Testis (tissue), 3 donors: ENCODE data around the gene ANKRD34B. TPM values are rescaled to one million over a fixed set of nuclear protein-coding genes. Genes with fewer than 3 reads are reported as not detected.

Source experiments
- DNase-seq: peaks from one replicate; pipeline ENCODE4 v3.0.0-alpha.2; 2019
- H3K27ac ChIP-seq, 2 donors: fragments of 200-600 bp; sonication (generic); one replicate each; pipeline ENCODE4 v1.5.1; 2019
- H3K27me3 ChIP-seq: fragments of 200-600 bp; sonication (generic); one replicate; pipeline ENCODE4 v1.5.1; 2019
- H3K36me3 ChIP-seq: fragments of 200-600 bp; sonication (generic); one replicate; pipeline ENCODE4 v1.5.1; 2017; ENCODE audit warnings: low read depth; ENCODE audit errors: missing control alignments
- H3K4me1 ChIP-seq: fragments of 200-600 bp; sonication (generic); one replicate; pipeline ENCODE4 v1.5.1; 2019
- H3K4me3 ChIP-seq, 2 donors: fragments of 200-600 bp; sonication (generic); one replicate each; pipeline ENCODE4 v1.5.1; 2017 to 2019
- H3K9me3 ChIP-seq: fragments of 200-600 bp; sonication (generic); one replicate; pipeline ENCODE4 v1.5.1; 2017
- POLR2A ChIP-seq: fragments of 450-650 bp; IDR thresholded peaks from one replicate; pipeline ENCODE4 v1.6.1; 2017; ENCODE audit warnings: antibody characterized with exemption, mild to moderate bottlenecking, moderate library complexity
- WGBS, 2 donors: methylation state at CpG; one replicate each; pipeline ENCODE4 v1.1.5; 2018; 5-methylcytosine and 5-hydroxymethylcytosine counted together
- intact Hi-C: fragments of 100-400 bp; cut with DNase I; formaldehyde crosslinking; loops from one replicate; pipeline ENCODE4 v1.15.1; 2023; ENCODE audit warnings: low total_unique reads
- polyA plus RNA-seq: library from polyadenylated mRNA; stranded (reverse); fragments of 350-450 nt; fragmentation: Illumina TruSeq; extraction: RNeasy Lipid Tissue Mini Kit (QIAGEN cat#74804); gene quantifications from one replicate; pipeline ENCODE4 v1.2.3, GENCODE V29; 2014; ENCODE audit warnings: low read depth, low replicate concordance; ENCODE audit not compliant: insufficient read depth
- total RNA-seq, 2 donors: library from RNA; depleted of rRNA; stranded (reverse); fragments of >200 nt; gene quantifications; one replicate each; pipeline ENCODE4 v1.2.3, GENCODE V29; 2016
- TF ChIP-seq, protein P1 (sequence below), 3 experiments: fragments of 450-650 bp in 2 of 3; fragments of 200-600 bp in 1 of 3; sonication (generic) in 1 of 3; IDR thresholded peaks; one replicate each; pipeline ENCODE4 v1.5.1; 2016 to 2019; ENCODE audit warnings: antibody characterized with exemption in 3 of 3, mild to moderate bottlenecking in 2 of 3, moderate library complexity in 1 of 3

ANKRD34B gene
- total and polyA plus RNA-seq, 3 donors from 2014 or later: 0.12 to 0.34 (median 0.16) TPM

DNA sequence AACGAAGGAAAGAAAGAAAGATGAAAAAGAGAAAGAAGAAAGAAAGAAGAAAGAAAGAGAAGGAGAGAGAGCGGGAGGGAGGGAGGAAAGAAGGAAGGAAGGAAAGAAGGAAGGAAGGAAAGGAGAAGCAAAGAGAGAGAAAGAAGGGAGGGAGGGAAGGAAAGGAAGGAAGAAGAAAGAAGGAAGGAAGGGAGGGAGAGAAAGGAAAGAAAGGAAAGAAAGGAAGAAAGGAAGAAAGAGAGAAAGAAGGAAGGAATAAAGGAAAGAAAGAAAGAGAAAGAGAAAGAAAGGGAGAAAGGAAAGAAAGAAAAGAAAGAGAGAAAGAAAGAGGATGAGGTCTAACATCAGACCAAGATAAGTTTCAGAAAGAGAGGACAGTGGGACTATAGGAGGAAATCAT, 9.0 kb upstream of the ANKRD34B start:
- no peaks in the 10 kb centered on the region for H3K9me3 ChIP-seq
- no peaks in the 10 kb centered on the region for H3K36me3 ChIP-seq
- intact Hi-C loops: no loop called here
- DNase-seq: no peak
- no peak overlapping the region for H3K4me3 ChIP-seq
- no peaks in the 10 kb centered on the region for H3K27me3 ChIP-seq
- no peak for TF ChIP-seq POLR2A
- TF ChIP-seq, protein P1, sequence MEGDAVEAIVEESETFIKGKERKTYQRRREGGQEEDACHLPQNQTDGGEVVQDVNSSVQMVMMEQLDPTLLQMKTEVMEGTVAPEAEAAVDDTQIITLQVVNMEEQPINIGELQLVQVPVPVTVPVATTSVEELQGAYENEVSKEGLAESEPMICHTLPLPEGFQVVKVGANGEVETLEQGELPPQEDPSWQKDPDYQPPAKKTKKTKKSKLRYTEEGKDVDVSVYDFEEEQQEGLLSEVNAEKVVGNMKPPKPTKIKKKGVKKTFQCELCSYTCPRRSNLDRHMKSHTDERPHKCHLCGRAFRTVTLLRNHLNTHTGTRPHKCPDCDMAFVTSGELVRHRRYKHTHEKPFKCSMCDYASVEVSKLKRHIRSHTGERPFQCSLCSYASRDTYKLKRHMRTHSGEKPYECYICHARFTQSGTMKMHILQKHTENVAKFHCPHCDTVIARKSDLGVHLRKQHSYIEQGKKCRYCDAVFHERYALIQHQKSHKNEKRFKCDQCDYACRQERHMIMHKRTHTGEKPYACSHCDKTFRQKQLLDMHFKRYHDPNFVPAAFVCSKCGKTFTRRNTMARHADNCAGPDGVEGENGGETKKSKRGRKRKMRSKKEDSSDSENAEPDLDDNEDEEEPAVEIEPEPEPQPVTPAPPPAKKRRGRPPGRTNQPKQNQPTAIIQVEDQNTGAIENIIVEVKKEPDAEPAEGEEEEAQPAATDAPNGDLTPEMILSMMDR (IDR thresholded peaks at IDR 0.05): no peak
- 90 to 92% methylated on average over 2 of the region's 2 CpGs for WGBS, 2 donors
- H3K27ac ChIP-seq: no peak overlapping the region
- H3K4me1 ChIP-seq: no peaks in the 10 kb centered on the region

DNA sequence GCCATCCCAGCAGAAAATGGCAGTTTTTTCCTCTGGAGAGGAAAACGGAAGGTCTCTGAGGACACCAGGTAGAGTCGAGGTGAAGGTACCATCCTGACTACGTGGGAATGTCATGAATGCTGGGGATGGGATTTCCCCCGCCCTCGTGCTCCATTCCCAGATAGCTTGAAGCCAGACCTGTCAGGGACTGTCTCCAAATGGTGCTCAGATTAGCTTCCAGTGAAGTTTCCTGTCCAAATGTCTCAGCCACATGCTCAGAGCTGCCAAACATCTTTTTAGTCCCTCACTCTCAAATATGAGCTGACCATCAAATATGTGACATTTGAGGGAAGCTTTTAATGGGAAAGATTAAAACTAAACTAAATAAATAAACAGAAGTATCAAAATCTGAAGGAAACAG, 7.6 kb upstream of the ANKRD34B start:
- TF ChIP-seq POLR2A: no peak
- TF ChIP-seq, protein P1 (IDR thresholded peaks at IDR 0.05): no peak
- no peaks in the 10 kb centered on the region for H3K9me3 ChIP-seq
- no peak overlapping the region for H3K27ac ChIP-seq
- H3K27me3 ChIP-seq: no peaks in the 10 kb centered on the region
- intact Hi-C loops: no loop called here
- 36 to 64% methylated on average over 5 of the region's 5 CpGs for WGBS, 2 donors
- no peak for DNase-seq
- H3K4me3 ChIP-seq: no peak overlapping the region
- H3K4me1 ChIP-seq: no peaks in the 10 kb centered on the region
- H3K36me3 ChIP-seq: no peaks in the 10 kb centered on the region

DNA sequence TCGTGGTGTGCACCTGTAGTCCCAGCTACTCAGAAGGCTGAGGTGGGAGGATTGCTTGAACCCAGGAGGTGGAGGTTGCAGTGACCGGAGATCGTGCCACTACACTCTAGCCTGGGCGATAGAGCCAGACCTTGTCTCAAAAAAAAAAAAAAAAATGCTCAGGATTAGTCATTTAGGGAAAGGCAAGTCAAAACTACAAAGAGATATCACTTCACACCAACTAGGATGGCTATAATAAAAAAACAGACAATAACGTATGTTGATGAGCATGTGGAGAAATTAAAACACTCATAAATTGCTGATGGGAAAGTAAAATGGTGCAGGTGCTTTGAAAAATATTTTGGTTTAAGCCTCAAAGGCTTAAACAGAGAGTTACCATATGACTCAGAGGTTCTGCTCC, 6.3 kb upstream of the ANKRD34B start:
- 90 to 92% methylated on average over 5 of the region's 5 CpGs for WGBS, 2 donors
- no peaks in the 10 kb centered on the region for H3K4me1 ChIP-seq
- intact Hi-C loops: no loop called here

DNA sequence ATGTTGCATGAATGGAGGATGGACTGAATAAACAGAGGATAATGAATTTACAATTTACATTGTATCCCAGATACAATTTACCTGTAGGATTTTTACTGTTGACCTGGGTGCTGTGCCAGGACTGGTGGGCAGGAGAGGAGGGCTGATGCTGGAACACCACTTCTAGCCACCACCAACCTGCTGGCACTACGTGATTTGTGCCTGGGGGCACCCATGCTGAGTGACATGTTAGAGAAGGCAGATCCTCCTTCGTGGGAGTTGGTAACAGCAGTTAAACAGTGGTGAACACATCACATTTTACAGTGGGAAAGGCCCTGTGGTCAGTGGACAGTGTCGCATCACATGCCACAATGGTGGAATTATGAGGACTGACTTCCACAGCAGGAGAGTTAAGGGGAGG, 3.0 kb upstream of the ANKRD34B start:
- no peaks in the 10 kb centered on the region for H3K36me3 ChIP-seq
- no peaks in the 10 kb centered on the region for H3K27me3 ChIP-seq
- intact Hi-C loops: no loop called here
- DNase-seq: no peak
- WGBS, 2 donors: 77 to 79% methylated on average over 3 of the region's 3 CpGs
- H3K4me1 ChIP-seq: peaks cover 9% of the 10 kb centered on the region
- H3K27ac ChIP-seq: no peak overlapping the region
- no peak for TF ChIP-seq POLR2A
- TF ChIP-seq, protein P1 (IDR thresholded peaks at IDR 0.05): no peak
- no peak overlapping the region for H3K4me3 ChIP-seq
- no peaks in the 10 kb centered on the region for H3K9me3 ChIP-seq

More for the DNA sequence above, 6.3 kb upstream of the ANKRD34B start:
- H3K36me3 ChIP-seq: no peaks in the 10 kb centered on the region
- no peaks in the 10 kb centered on the region for H3K9me3 ChIP-seq
- DNase-seq: no peak
- no peak overlapping the region for H3K4me3 ChIP-seq
- no peak for TF ChIP-seq POLR2A
- TF ChIP-seq, protein P1 (IDR thresholded peaks at IDR 0.05): no peak
- H3K27ac ChIP-seq: no peak overlapping the region
- no peaks in the 10 kb centered on the region for H3K27me3 ChIP-seq
